Heart left ventricle (tissue), 16 donors: ENCODE data around the gene SCIMP. TPM values are rescaled to one million over a fixed set of nuclear protein-coding genes. Genes with fewer than 3 reads are reported as not detected.
"Not testable (repeated sequence)": the region's sequence is repeated elsewhere in the genome, so short reads cannot be mapped to it uniquely, and the experiment has no call there.

Source experiments
- ATAC-seq, 4 donors: fragments of 200-7000 bp; cut with Tn5 transposase; one replicate each; pipeline ENCODE4 v1.9.1; 2020 to 2022; ENCODE audit warnings: moderate library complexity in 4 of 4, mild to moderate bottlenecking in 3 of 4, moderate number of reproducible peaks in 1 of 4
- DNase-seq, 5 donors: peaks; one replicate each; pipeline ENCODE4 v3.0.0-alpha.2; 2020
- H3K27ac ChIP-seq, 12 donors: fragments of 200-600 bp; sonication (generic) in 4 of 12; one replicate each; pipeline versions ENCODE4 v1.5.0 to v1.8.0; 2016 to 2022; ENCODE audit warnings: mild to moderate bottlenecking in 2 of 12
- H3K27me3 ChIP-seq, 9 donors: fragments of 200-600 bp; sonication (generic) in 2 of 9; one replicate each; pipeline versions ENCODE4 v1.5.1 to v1.8.0; 2016 to 2022; ENCODE audit warnings: mild to moderate bottlenecking in 3 of 9
- H3K36me3 ChIP-seq, 9 donors: fragments of 200-600 bp; sonication (generic) in 2 of 9; one replicate each; pipeline versions ENCODE4 v1.5.0 to v1.8.0; 2018 to 2022; ENCODE audit warnings: mild to moderate bottlenecking in 2 of 9
- H3K4me1 ChIP-seq, 12 donors: fragments of 200-600 bp; sonication (generic) in 4 of 12; one replicate each; pipeline versions ENCODE4 v1.5.0 to v1.8.0; 2016 to 2022; ENCODE audit warnings: mild to moderate bottlenecking in 3 of 12
- H3K4me3 ChIP-seq, 12 donors: fragments of 200-600 bp; sonication (generic) in 4 of 12; one replicate each; pipeline versions ENCODE4 v1.5.0 to v1.8.0; 2017 to 2022; ENCODE audit warnings: mild to moderate bottlenecking in 9 of 12, moderate library complexity in 4 of 12
- H3K9me3 ChIP-seq, 12 donors: fragments of 200-600 bp; sonication (generic) in 4 of 12; one replicate each; pipeline versions ENCODE4 v1.5.0 to v1.8.0; 2016 to 2022; ENCODE audit warnings: mild to moderate bottlenecking in 1 of 12
- POLR2A ChIP-seq, 2 donors: fragments of 450-650 bp; IDR thresholded peaks; one replicate each; pipeline ENCODE4 v1.6.1; 2017; ENCODE audit warnings: antibody characterized with exemption in 2 of 2, mild to moderate bottlenecking in 2 of 2, moderate library complexity in 2 of 2
- WGBS, 4 donors: extraction: QIAGEN DNeasy Blood & Tissue Kit in 2 of 4; methylation state at CpG; one replicate each; pipeline versions ENCODE4 v1.1.5 to v1.1.7; 2013 to 2018; 5-methylcytosine and 5-hydroxymethylcytosine counted together
- intact Hi-C, 10 donors: fragments of 100-400 bp; cut with DNase I; formaldehyde crosslinking; loops; one replicate each; pipeline versions ENCODE4 v1.11.1 to v1.14.2; 2022
- polyA plus RNA-seq, 2 donors: library from polyadenylated mRNA; stranded (reverse); fragments of 200-250 nt; gene quantifications; one replicate each; pipeline ENCODE4 v1.2.3, GENCODE V29; 2013
- total RNA-seq, 9 donors: library from RNA; depleted of rRNA in 2 of 9; stranded (reverse); fragments of >200 nt in 2 of 9; fragmentation: NEBNext Ultra II Directional in 3 of 9; extraction: Animal tissue kit (Norgen Biotek cat#: 25700) in 3 of 9; gene quantifications; one replicate each; pipeline versions ENCODE4 v1.1.0 to v1.2.4, GENCODE V29; 2016 to 2023
- TF ChIP-seq, protein P1 (sequence below), 12 donors: fragments of 200-600 bp; sonication (generic) in 4 of 12; IDR thresholded peaks; one replicate each; pipeline versions ENCODE4 v1.5.0 to v1.8.0; 2018 to 2022; ENCODE audit warnings: antibody characterized with exemption in 12 of 12, mild to moderate bottlenecking in 5 of 12
- donor health status: ischemic (EF 13 %, LVEDD 7.1; RV severe dilation, severe dysfunction).
- donor health status: healthy with polysubstance abuse.
- donor health status: DM: no; HTN: yes; CAD: no.
- donor health status: DM: no; HTN: no; CAD: no.
- donor health status: ischemic (EF 25% LVEDD 6.9; RV normal size, moderate dysfunction).
- donor health status: ischemic (EF 25% LVEDD 5.7; RV mildly dilated, moderate dysfunction).
- donor health status: healthy.
- donor health status: DM: yes; HTN: yes; CAD: no.
- donor health status: ischemic (EF 35%, LVEDD 5.7; RV mildly dilated, moderate dysfunction).
- donor health status: nonischemic (EF 11% LVEDD 7.7; RV severe dilation, severe dysfunction).
- donor health status: DM: yes; HTN: yes; CAD: no.
- donor health status: PGD.
- donor health status: ischemic (EF 29% LVEDD 5.4; RV normal size, mild dysfunction).
- donor health status: nonischemic (EF 23%, LVEDD 6.1; RV moderate dilation, normal function).

The SCIMP gene
- total and polyA plus RNA-seq, 11 donors, result 0.11 to 17.2 (median 0.72) TPM

DNA sequence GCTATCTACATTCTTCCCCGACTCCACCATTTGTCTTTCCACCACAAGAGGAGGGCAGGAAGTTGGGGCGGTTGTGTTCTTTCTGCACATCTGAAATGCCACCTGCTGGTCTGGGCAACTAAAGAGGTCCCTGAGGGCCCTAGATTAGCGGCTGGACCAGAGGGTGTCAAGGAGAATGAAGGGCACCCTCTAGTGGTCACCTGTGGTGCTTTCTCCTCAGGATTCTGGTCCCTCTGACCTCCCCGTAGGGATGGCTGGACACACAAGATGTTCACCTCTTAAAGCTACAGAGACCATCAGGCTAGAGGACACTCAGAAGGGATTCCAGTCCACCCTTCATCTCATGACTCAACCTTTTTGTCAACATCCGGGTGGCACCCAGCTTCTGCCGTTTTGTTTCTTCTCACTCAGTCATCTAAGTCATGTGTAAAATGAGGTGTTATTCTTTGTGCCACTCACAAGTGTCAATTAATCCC, 2.9 kb upstream of the SCIMP start:
- Histone ChIP-seq H3K27ac (peak overlapping the region in 1 of 12 donors; percentile 55), H3K4me3 (no peak overlapping the region), H3K27me3 (no peaks in the 10 kb centered on the region), H3K9me3 (no peaks in the 10 kb centered on the region), H3K4me1 (peaks cover 0 to 29% (median 3%) of the 10 kb centered on the region in 12 donors), H3K36me3 (peaks cover 0 to 6% (median 0%) of the 10 kb centered on the region in 9 donors)
- peak in 3 of 4 donors; percentile 47 to 60 (median 51) for ATAC-seq
- 33 to 49% (median 37%) methylated on average over 6 of the region's 6 CpGs for WGBS, 4 donors
- intact Hi-C loops, result loop anchor here in 1 of 10 donors (5.0 kb wide), 1 partner anchor 40 kb away; no protein-coding TSS in a partner anchor
- DNase-seq, result peak in 4 of 5 donors; percentile 36 to 51 (median 36)
- no peak for TF ChIP-seq POLR2A (IDR thresholded peaks at IDR 0.05)
- TF ChIP-seq, protein P1, sequence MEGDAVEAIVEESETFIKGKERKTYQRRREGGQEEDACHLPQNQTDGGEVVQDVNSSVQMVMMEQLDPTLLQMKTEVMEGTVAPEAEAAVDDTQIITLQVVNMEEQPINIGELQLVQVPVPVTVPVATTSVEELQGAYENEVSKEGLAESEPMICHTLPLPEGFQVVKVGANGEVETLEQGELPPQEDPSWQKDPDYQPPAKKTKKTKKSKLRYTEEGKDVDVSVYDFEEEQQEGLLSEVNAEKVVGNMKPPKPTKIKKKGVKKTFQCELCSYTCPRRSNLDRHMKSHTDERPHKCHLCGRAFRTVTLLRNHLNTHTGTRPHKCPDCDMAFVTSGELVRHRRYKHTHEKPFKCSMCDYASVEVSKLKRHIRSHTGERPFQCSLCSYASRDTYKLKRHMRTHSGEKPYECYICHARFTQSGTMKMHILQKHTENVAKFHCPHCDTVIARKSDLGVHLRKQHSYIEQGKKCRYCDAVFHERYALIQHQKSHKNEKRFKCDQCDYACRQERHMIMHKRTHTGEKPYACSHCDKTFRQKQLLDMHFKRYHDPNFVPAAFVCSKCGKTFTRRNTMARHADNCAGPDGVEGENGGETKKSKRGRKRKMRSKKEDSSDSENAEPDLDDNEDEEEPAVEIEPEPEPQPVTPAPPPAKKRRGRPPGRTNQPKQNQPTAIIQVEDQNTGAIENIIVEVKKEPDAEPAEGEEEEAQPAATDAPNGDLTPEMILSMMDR (IDR thresholded peaks at IDR 0.05), result peak; percentile 28 to 73 (median 44)

DNA sequence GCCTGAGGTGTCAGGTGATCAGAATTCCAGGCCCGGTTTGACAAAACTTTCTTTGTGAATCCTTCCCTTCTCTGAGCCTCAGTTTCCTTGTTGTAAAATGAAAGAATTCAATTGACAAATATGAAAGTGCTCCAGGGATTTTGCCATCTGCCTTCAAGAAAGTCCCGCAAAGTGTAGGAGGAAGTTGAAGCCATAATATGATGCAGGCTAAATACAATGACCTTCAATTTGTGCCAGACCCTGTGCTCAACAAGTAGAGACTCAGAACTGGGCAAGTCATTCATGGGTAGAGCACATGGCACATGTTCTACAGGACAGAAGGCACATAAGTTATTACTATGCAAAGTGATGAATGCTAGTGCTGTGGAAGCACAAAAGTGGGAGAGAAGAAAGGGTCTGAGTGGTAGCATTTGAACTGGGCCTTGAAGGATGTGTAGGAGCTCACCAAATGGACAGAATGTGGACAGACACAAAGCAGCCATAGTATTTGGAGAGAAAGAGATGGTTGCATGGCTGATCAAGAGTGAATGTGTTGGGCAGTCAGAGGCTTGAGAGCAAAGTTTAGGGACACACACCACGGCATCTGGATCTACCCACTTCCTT, 2.4 kb upstream of the SCIMP start:
- intact Hi-C loops, result loop anchor here in 1 of 10 donors (5.0 kb wide), 1 partner anchor 40 kb away; no protein-coding TSS in a partner anchor

DNA sequence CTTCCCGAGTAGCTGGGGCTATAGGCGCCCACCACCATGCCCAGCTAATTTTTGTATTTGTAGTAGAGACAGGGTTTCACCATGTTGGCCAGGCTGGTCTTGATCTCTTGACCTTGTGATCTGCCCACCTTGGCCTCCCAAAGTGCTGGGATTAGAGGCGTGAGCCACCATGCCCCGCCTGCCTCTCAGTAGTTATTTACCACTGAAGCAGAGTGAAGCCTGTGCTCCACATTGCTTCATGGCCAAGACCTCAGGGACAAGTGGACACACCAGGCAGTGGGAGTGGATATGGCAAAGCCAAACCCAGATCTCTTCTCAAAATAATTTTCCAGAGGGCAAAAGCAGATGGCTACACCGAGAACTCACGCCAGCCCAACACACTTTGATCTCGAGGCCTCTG, 1.2 kb downstream of the SCIMP start:
- ATAC-seq, intact Hi-C loops, H3K27me3 ChIP-seq, H3K9me3 ChIP-seq, DNase-seq, H3K36me3 ChIP-seq: not testable (repeated sequence)
- whole genome bisulfite sequencing, 4 donors, result 92 to 95% (median 95%) methylated on average over 7 of the region's 7 CpGs
- Histone ChIP-seq H3K27ac (peak overlapping the region in 3 of 12 donors; percentile 12 to 88 (median 34)), H3K4me3 (peak overlapping the region in 2 of 12 donors; percentile 12 to 56), H3K4me1 (peaks cover 0 to 58% (median 0%) of the 10 kb centered on the region in 12 donors)

More for the DNA sequence above, 2.4 kb upstream of the SCIMP start:
- no peak for TF ChIP-seq POLR2A (IDR thresholded peaks at IDR 0.05)
- TF ChIP-seq, protein P1 (IDR thresholded peaks at IDR 0.05), result no peak
- Histone ChIP-seq H3K4me3 (no peak overlapping the region), H3K9me3 (no peaks in the 10 kb centered on the region), H3K36me3 (peaks cover 0 to 6% (median 0%) of the 10 kb centered on the region in 9 donors), H3K4me1 (peaks cover 0 to 30% (median under 1%) of the 10 kb centered on the region in 12 donors), H3K27me3 (no peaks in the 10 kb centered on the region), H3K27ac (peak overlapping the region in 1 of 12 donors; percentile 55)
- 79 to 90% (median 83%) methylated on average over 3 of the region's 3 CpGs for whole genome bisulfite sequencing, 4 donors
- DNase-seq (no peak), ATAC-seq (no peak)

DNA sequence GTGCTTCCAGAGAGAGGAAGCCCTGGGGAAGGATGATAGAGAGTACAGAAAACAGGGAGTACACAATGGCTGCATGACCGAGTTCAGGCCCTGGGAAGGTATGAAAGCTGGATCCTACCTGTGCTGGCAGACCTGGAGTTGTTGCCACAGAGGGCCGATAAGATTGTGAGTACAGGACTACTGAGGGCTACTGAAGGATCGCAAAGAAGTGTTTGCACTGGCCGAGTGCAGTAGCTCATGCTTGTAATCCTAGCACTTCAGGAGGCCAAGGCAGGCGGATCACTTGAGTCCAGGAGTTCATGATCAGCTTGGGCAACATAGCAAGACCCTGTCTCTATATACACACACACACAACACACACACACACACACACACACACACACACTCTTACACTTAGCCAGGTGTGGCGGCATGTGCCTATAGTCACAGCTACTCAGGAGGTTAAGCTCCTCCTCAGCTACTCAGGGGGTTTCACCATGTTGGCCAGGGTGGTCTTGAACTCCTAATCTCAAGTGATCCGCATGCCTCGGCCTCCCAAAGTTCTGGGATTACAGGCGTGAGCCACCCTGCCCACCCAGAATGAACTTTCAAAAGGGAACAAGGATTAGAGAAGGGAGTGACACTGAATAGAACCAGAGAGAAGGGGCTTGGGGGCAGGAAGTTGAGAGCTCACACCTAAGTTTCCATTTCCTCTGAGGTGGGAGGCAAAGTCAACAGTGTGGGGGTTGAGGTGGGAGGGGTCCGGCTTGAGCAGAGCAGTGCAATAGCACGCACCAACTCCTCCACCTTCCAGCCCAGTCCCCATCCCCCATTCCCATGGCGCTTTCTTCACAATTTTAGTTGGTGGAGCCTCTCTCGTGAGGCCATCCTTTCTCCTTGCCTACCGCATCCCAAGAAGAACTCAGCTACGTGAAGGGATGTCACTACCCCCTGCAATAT, 7.5 kb downstream of the SCIMP start:
- TF ChIP-seq, protein P1 (IDR thresholded peaks at IDR 0.05), result no peak
- no peak for TF ChIP-seq POLR2A (IDR thresholded peaks at IDR 0.05)
- no peaks in the 10 kb centered on the region for H3K27me3 ChIP-seq
- peak overlapping the region in 2 of 12 donors; percentile 29 to 76 for H3K27ac ChIP-seq
- peak in 2 of 4 donors; percentile 16 to 41 for ATAC-seq
- DNase-seq, result peak in 1 of 5 donors; percentile 14
- 88 to 94% (median 93%) methylated on average over 15 of the region's 15 CpGs for WGBS, 4 donors
- H3K36me3 ChIP-seq, result peaks cover 0 to 22% (median 11%) of the 10 kb centered on the region in 9 donors
- H3K9me3 ChIP-seq, result no peaks in the 10 kb centered on the region
- H3K4me1 ChIP-seq, result peaks cover 0 to 69% (median 0%) of the 10 kb centered on the region in 12 donors
- intact Hi-C loops, result no loop called here
- H3K4me3 ChIP-seq, result peak overlapping the region in 1 of 12 donors; percentile 0
